Measurements from ENCODE around the gene MDM2. TPM values are rescaled to one million over a fixed set of nuclear protein-coding genes. Genes with fewer than 3 reads are reported as not detected.
A peak's percentile ranks its signal among the peaks of the same experiment; 100 is the strongest.

The MDM2 gene
- total RNA-seq: 61.8 TPM
- polyA plus RNA-seq (ENCODE audit: insufficient read depth in 1 of 8, insufficient read length in 8 of 8, low replicate concordance in 1 of 8): 10 to 100 TPM; 27.5 to 49.1 (median 41.5) TPM
- long read RNA-seq, donor 1, full-length matches to known transcripts: 4 of 4 reads
- long read RNA-seq, donor 1, partial matches to known transcripts: 0 of 4 reads
- long read RNA-seq, donor 1, other reads (novel, unspliced or antisense): 0 of 4 reads
- long read RNA-seq, donor 2, full-length matches to known transcripts: 2 of 2 reads
- long read RNA-seq, donor 2, partial matches to known transcripts: 0 of 2 reads
- long read RNA-seq, donor 2, other reads (novel, unspliced or antisense): 0 of 2 reads
- long read RNA-seq, donor 3, full-length matches to known transcripts: 4 of 4 reads
- long read RNA-seq, donor 3, partial matches to known transcripts: 0 of 4 reads
- long read RNA-seq, donor 3, other reads (novel, unspliced or antisense): 0 of 4 reads
- long read RNA-seq, donor 4, partial matches to known transcripts: 0 of 1 reads
- long read RNA-seq, donor 4, other reads (novel, unspliced or antisense): 0 of 1 reads
- long read RNA-seq, donor 5, full-length matches to known transcripts: 9 of 9 reads
- long read RNA-seq, donor 5, partial matches to known transcripts: 0 of 9 reads
- long read RNA-seq, donor 5, other reads (novel, unspliced or antisense): 0 of 9 reads
- long read RNA-seq, donor 6, full-length matches to known transcripts: 6 of 6 reads
- long read RNA-seq, donor 6, partial matches to known transcripts: 0 of 6 reads
- long read RNA-seq, donor 6, other reads (novel, unspliced or antisense): 0 of 6 reads
- long read RNA-seq, donor 7, full-length matches to known transcripts: 2 of 2 reads
- long read RNA-seq, donor 7, partial matches to known transcripts: 0 of 2 reads
- long read RNA-seq, donor 7, other reads (novel, unspliced or antisense): 0 of 2 reads
- long read RNA-seq, donor 8, full-length matches to known transcripts: 2 of 7 reads
- long read RNA-seq, donor 8, partial matches to known transcripts: 5 of 7 reads
- long read RNA-seq, donor 8, other reads (novel, unspliced or antisense): 0 of 7 reads
- long read RNA-seq, donor 9, full-length matches to known transcripts: 4 of 4 reads
- long read RNA-seq, donor 9, partial matches to known transcripts: 0 of 4 reads
- long read RNA-seq, donor 9, other reads (novel, unspliced or antisense): 0 of 4 reads
- long read RNA-seq, donor 10, partial matches to known transcripts: 0 of 4 reads
- long read RNA-seq, donor 10, other reads (novel, unspliced or antisense): 0 of 4 reads
- long read RNA-seq, donor 11, full-length matches to known transcripts: 6 of 6 reads
- long read RNA-seq, donor 11, partial matches to known transcripts: 0 of 6 reads
- long read RNA-seq, donor 11, other reads (novel, unspliced or antisense): 0 of 6 reads

- 0% methylated on average over 66 of the region's 72 CpGs for WGBS (ENCODE audit: insufficient coverage)
- Histone ChIP-seq H3K9me3 (replicated peaks; ENCODE audit: control insufficient read depth, low read depth, low read length) (no peaks in the 10 kb centered on the region), H3K4me3 (ENCODE audit: low read length) (peak within 1 kb of the TSS; percentile 99), H3K27me3 (ENCODE audit: control insufficient read depth, insufficient read depth, low read length) (no peaks in the 10 kb centered on the region), H3K4me1 (ENCODE audit: control insufficient read depth, insufficient read depth, low read length) (peaks cover 3% of the 10 kb centered on the region), H3K36me3 (ENCODE audit: control insufficient read depth, insufficient read depth, low read length) (peaks cover 12% of the 10 kb centered on the region), H3K27ac (ENCODE audit: low read length) (peak within 1 kb of the TSS; percentile 99)
- peak; percentile 97 for DNase-seq
These were observed at the start of gene MDM2 for GRCh38 chr12:68807576-68808387. Gene MDM2, plus strand, starts transcription at chr12:68808177. Its CDS starts 301 bp downstream, at chr12:68808478.

GRCh38 chr12:68759852-68760251, 48.1 kb upstream of the MDM2 start:
- Histone ChIP-seq H3K36me3 (ENCODE audit: control insufficient read depth, insufficient read depth, low read length) (peaks cover 46% of the 10 kb centered on the region), H3K27ac (ENCODE audit: low read length) (no peak overlapping the region), H3K9me3 (replicated peaks; ENCODE audit: control insufficient read depth, low read depth, low read length) (no peaks in the 10 kb centered on the region), H3K4me3 (ENCODE audit: low read length) (no peak overlapping the region), H3K27me3 (ENCODE audit: control insufficient read depth, insufficient read depth, low read length) (no peaks in the 10 kb centered on the region), H3K4me1 (ENCODE audit: control insufficient read depth, insufficient read depth, low read length) (peaks cover 4% of the 10 kb centered on the region)
- no peak for DNase-seq
- 87% methylated on average over 3 of the region's 5 CpGs for WGBS (ENCODE audit: insufficient coverage)

GRCh38 chr12:68760806-68761441, 47.1 kb upstream of the MDM2 start:
- DNase-seq: no peak
- Histone ChIP-seq H3K27ac (ENCODE audit: low read length) (no peak overlapping the region), H3K36me3 (ENCODE audit: control insufficient read depth, insufficient read depth, low read length) (peaks cover 37% of the 10 kb centered on the region), H3K4me3 (ENCODE audit: low read length) (no peak overlapping the region), H3K27me3 (ENCODE audit: control insufficient read depth, insufficient read depth, low read length) (no peaks in the 10 kb centered on the region), H3K9me3 (replicated peaks; ENCODE audit: control insufficient read depth, low read depth, low read length) (no peaks in the 10 kb centered on the region), H3K4me1 (ENCODE audit: control insufficient read depth, insufficient read depth, low read length) (peaks cover 4% of the 10 kb centered on the region)
- WGBS (ENCODE audit: insufficient coverage): 94% methylated on average over 5 of the region's 7 CpGs

- Histone ChIP-seq H3K4me1 (ENCODE audit: control insufficient read depth, insufficient read depth, low read length) (peaks cover 4% of the 10 kb centered on the region), H3K36me3 (ENCODE audit: control insufficient read depth, insufficient read depth, low read length) (peaks cover 34% of the 10 kb centered on the region), H3K9me3 (replicated peaks; ENCODE audit: control insufficient read depth, low read depth, low read length) (no peaks in the 10 kb centered on the region), H3K4me3 (ENCODE audit: low read length) (no peak overlapping the region), H3K27ac (ENCODE audit: low read length) (no peak overlapping the region), H3K27me3 (ENCODE audit: control insufficient read depth, insufficient read depth, low read length) (no peaks in the 10 kb centered on the region)
- 95% methylated on average over 2 of the region's 3 CpGs for WGBS (ENCODE audit: insufficient coverage)
- no peak for DNase-seq
These were observed 46.5 kb upstream of the MDM2 start for GRCh38 chr12:68761442-68761812.

- Histone ChIP-seq H3K4me3 (ENCODE audit: low read length) (no peak overlapping the region), H3K27me3 (ENCODE audit: control insufficient read depth, insufficient read depth, low read length) (no peaks in the 10 kb centered on the region), H3K36me3 (ENCODE audit: control insufficient read depth, insufficient read depth, low read length) (peaks cover 37% of the 10 kb centered on the region), H3K4me1 (ENCODE audit: control insufficient read depth, insufficient read depth, low read length) (peaks cover 4% of the 10 kb centered on the region), H3K27ac (ENCODE audit: low read length) (no peak overlapping the region), H3K9me3 (replicated peaks; ENCODE audit: control insufficient read depth, low read depth, low read length) (no peaks in the 10 kb centered on the region)
- DNase-seq: no peak
- 90% methylated on average over 7 of the region's 8 CpGs for WGBS (ENCODE audit: insufficient coverage)
These were observed 45.9 kb upstream of the MDM2 start for GRCh38 chr12:68761901-68762630.

GRCh38 chr12:68762691-68763090, 45.3 kb upstream of the MDM2 start:
- Histone ChIP-seq H3K9me3 (replicated peaks; ENCODE audit: control insufficient read depth, low read depth, low read length) (no peaks in the 10 kb centered on the region), H3K27me3 (ENCODE audit: control insufficient read depth, insufficient read depth, low read length) (no peaks in the 10 kb centered on the region), H3K4me1 (ENCODE audit: control insufficient read depth, insufficient read depth, low read length) (peaks cover 4% of the 10 kb centered on the region), H3K36me3 (ENCODE audit: control insufficient read depth, insufficient read depth, low read length) (peaks cover 33% of the 10 kb centered on the region), H3K27ac (ENCODE audit: low read length) (no peak overlapping the region), H3K4me3 (ENCODE audit: low read length) (no peak overlapping the region)
- DNase-seq: no peak
- WGBS (ENCODE audit: insufficient coverage): 80% methylated on average over 2 of the region's 3 CpGs

- no peak overlapping the region for H3K27ac ChIP-seq (ENCODE audit: low read length)
- H3K36me3 ChIP-seq (ENCODE audit: control insufficient read depth, insufficient read depth, low read length): peaks cover 27% of the 10 kb centered on the region
- H3K4me3 ChIP-seq (ENCODE audit: low read length): no peak overlapping the region
- peaks cover 4% of the 10 kb centered on the region for H3K4me1 ChIP-seq (ENCODE audit: control insufficient read depth, insufficient read depth, low read length)
- no peaks in the 10 kb centered on the region for H3K9me3 ChIP-seq (replicated peaks; ENCODE audit: control insufficient read depth, low read depth, low read length)
- H3K27me3 ChIP-seq (ENCODE audit: control insufficient read depth, insufficient read depth, low read length): no peaks in the 10 kb centered on the region
- WGBS (ENCODE audit: insufficient coverage): no CpG with 5 or more reads among the region's 1 CpG
- DNase-seq: no peak
These were observed 42.3 kb upstream of the MDM2 start for GRCh38 chr12:68765696-68766095.

GRCh38 chr12:68766646-68767045, 41.3 kb upstream of the MDM2 start:
- Histone ChIP-seq H3K4me3 (ENCODE audit: low read length) (no peak overlapping the region), H3K27me3 (ENCODE audit: control insufficient read depth, insufficient read depth, low read length) (no peaks in the 10 kb centered on the region), H3K4me1 (ENCODE audit: control insufficient read depth, insufficient read depth, low read length) (no peaks in the 10 kb centered on the region), H3K27ac (ENCODE audit: low read length) (no peak overlapping the region), H3K9me3 (replicated peaks; ENCODE audit: control insufficient read depth, low read depth, low read length) (no peaks in the 10 kb centered on the region), H3K36me3 (ENCODE audit: control insufficient read depth, insufficient read depth, low read length) (peaks cover 18% of the 10 kb centered on the region)
- DNase-seq: no peak
- no CpG with 5 or more reads among the region's 2 CpGs for WGBS (ENCODE audit: insufficient coverage)

Data from muscle of leg (tissue), 16 donors.